GM12873 (cell line): ENCODE results near the gene TBCK.

Experiments used
- TF ChIP-seq, protein P1 (sequence below): IDR thresholded peaks from 2 replicates; pipeline ENCODE4 v1.5.1; 2012; ENCODE audit warnings: low read depth, mild to moderate bottlenecking, moderate library complexity, low read length, control low read depth; ENCODE audit not compliant: insufficient read depth; ENCODE audit errors: missing control alignments

TBCK gene

GRCh38 chr4:106210021-106210420 lies 106.0 kb downstream of the TBCK start:
- TF ChIP-seq, protein P1, sequence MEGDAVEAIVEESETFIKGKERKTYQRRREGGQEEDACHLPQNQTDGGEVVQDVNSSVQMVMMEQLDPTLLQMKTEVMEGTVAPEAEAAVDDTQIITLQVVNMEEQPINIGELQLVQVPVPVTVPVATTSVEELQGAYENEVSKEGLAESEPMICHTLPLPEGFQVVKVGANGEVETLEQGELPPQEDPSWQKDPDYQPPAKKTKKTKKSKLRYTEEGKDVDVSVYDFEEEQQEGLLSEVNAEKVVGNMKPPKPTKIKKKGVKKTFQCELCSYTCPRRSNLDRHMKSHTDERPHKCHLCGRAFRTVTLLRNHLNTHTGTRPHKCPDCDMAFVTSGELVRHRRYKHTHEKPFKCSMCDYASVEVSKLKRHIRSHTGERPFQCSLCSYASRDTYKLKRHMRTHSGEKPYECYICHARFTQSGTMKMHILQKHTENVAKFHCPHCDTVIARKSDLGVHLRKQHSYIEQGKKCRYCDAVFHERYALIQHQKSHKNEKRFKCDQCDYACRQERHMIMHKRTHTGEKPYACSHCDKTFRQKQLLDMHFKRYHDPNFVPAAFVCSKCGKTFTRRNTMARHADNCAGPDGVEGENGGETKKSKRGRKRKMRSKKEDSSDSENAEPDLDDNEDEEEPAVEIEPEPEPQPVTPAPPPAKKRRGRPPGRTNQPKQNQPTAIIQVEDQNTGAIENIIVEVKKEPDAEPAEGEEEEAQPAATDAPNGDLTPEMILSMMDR = no peak

GRCh38 chr4:106208481-106209460 lies 107.2 kb downstream of the TBCK start:
- TF ChIP-seq, protein P1 = no peak

DNA sequence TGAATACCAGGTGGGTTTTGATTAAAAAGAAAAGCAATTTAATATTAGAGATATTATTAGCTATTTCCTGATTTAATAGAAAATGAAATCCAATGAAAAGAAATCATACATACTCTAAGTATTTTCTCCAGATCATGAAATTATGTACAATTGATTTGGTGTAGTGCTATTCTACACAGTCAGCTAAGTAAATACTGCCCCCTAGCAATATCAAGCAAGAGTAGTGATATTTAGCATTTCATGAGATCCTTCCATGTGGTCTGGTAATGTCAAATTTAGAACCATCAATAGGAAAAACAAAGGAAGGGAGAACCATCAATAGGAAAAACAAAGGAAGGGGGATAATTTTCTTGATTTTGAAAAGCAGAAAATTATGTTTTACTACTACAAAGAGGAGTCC lies 114.6 kb downstream of the TBCK start:
- TF ChIP-seq, protein P1 = peak; percentile 26

DNA sequence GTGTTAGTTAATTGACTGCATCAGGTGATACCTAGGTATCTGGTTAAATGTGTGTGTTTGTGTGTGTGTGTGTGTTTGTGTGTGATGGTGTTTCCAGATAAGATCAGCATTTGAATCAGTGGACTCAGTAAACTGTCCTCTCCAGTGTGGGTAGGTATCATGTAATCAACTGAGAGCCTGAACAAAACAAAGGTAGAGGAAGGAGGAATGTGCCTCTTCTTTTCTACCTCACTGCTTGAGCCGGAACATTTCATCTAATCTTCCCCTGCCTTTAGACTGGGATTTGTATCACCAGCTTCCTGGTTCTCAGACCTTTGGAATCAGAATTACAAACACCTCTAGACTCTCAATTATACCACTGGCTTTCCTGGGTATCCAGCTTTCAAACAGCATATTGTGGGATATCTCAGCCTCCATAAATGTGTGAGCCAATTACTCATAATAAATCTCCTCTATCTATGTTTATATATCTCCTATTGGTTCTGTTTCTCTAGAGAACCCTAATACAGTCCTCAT lies 120.5 kb downstream of the TBCK start:
- TF ChIP-seq, protein P1 = no peak

DNA sequence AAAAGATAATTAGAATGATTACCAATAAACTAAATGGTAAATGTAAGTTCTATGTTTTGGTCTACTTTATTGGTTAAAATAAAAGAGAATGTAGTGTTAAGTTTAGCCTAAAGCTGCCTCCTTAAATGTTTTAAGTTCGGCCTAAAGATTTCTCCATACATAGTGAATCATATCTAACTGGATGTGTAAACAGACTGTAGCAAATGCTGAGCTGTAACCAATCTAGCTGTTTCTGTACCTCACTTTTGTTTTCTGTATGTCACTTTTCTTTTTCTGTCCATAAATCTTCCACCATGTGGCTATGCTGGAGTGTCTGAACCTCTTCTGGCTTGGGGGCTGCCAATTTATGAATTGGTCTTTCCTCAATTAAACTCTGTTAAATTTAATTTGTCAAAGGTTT lies 121.2 kb downstream of the TBCK start:
- TF ChIP-seq, protein P1 = no peak

GRCh38 chr4:106192131-106192530 lies 123.9 kb downstream of the TBCK start:
- TF ChIP-seq, protein P1 = no peak

DNA sequence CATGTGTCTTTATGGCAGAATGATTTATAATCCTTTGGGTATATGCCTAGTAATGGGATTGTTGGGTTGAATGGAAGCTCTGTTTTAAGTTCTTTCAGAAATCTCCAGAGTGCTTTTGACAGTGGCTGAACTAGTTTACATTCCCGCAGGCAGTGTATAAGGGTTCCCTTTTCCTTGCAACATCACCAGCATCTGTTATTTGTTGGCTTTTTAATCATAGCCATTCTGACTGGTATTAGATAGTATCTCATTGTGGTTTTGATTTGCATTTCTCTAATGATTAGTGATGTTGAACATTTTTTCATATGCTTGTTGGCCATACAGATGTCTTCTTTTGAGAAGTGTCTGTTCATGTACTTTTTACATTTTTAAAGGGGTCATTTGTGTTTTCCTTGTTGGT lies 129.8 kb downstream of the TBCK start:
- TF ChIP-seq, protein P1 = no peak
